ENCODE data around the gene SLC2A4. TPM values are rescaled to one million over a fixed set of nuclear protein-coding genes. Genes with fewer than 3 reads are reported as not detected.
A peak's percentile ranks its signal among the peaks of the same experiment; 100 is the strongest.

SLC2A4 gene
- total and polyA plus RNA-seq, 2 of the 4 experiments (the other 2 are of a cell fraction), result 0.07 TPM; not detected in 1

- H3K9ac ChIP-seq (ENCODE audit: low read depth, low read length), result no peak overlapping the region
- H2BK20ac ChIP-seq (ENCODE audit: low read depth, low read length), result no peak overlapping the region
- TF ChIP-seq SMC3 (IDR thresholded peaks at IDR 0.05; ENCODE audit: low read depth, low read length) (peak; percentile 81), RAD21 (IDR thresholded peaks at IDR 0.05; ENCODE audit: low read length) (peak; percentile 67), BHLHE40 (IDR thresholded peaks at IDR 0.05; ENCODE audit: low read depth, low read length) (no peak), USF2 (IDR thresholded peaks at IDR 0.05; ENCODE audit: low read depth, low read length) (no peak), ELK1 (IDR thresholded peaks at IDR 0.05; ENCODE audit: borderline replicate concordance, low read depth, low read length) (no peak), RCOR1 (IDR thresholded peaks at IDR 0.05; ENCODE audit: insufficient replicate concordance, low read length) (no peak), MAFK (IDR thresholded peaks at IDR 0.05; ENCODE audit: low read depth, low read length) (no peak), CTCF (conservative IDR thresholded peaks at IDR 0.05; ENCODE audit: low read depth, low read length) (peak; percentile 72), CHD1 (IDR thresholded peaks at IDR 0.05; ENCODE audit: low read depth, low read length) (no peak), POLR2A (IDR thresholded peaks at IDR 0.05; ENCODE audit: low read depth, low read length) (no peak), NFE2L2 (IDR thresholded peaks at IDR 0.05; ENCODE audit: low read depth, low read length) (no peak), FOS (IDR thresholded peaks at IDR 0.05; ENCODE audit: low read depth, low read length) (no peak)
- peak overlapping the region; percentile 49 for H2AK5ac ChIP-seq (ENCODE audit: low read depth, low read length)
- H3K23ac ChIP-seq (ENCODE audit: low read depth, low read length), result no peak overlapping the region
- peak overlapping the region; percentile 50 for H2AK9ac ChIP-seq (replicated peaks; ENCODE audit: low read depth, low read length, poor library complexity)
- H3K27me3 ChIP-seq (ENCODE audit: control insufficient read depth, insufficient read depth, low read length), result no peaks in the 10 kb centered on the region
- H3K56ac ChIP-seq (ENCODE audit: extremely low read depth, insufficient read depth, low read length), result no peak overlapping the region
- no peak overlapping the region for H2BK120ac ChIP-seq (ENCODE audit: low read depth, low read length)
- H3K27ac ChIP-seq (ENCODE audit: insufficient read depth, low read length), result no peak overlapping the region
- peak overlapping the region; percentile 70 for H2AFZ ChIP-seq (replicated peaks; ENCODE audit: low read length, poor library complexity)
- in situ Hi-C loops (cut with MboI; ENCODE audit: low sequenced_read_pairs) (no loop called here), intact Hi-C loops (cut with micrococcal nuclease) (loop anchor here (10.0 kb wide), 1 partner anchor 241 kb away; the partner anchor contains the start of gene SENP3), dilution Hi-C loops (cut with HindIII; ENCODE audit: low sequenced_read_pairs, unreplicated experiment) (no loop called here)
- H4K20me1 ChIP-seq (ENCODE audit: insufficient read depth, low read length), result peaks cover 7% of the 10 kb centered on the region
- H3K36me3 ChIP-seq (ENCODE audit: control insufficient read depth, insufficient read depth, low read length), result peaks cover 59% of the 10 kb centered on the region
- H3K4ac ChIP-seq (ENCODE audit: low read depth, low read length), result no peak overlapping the region
- 95% methylated on average over 8 of the region's 39 CpGs; no CpG with 5 or more reads in 1 of the 2 experiments for WGBS, 2 experiments (ENCODE audit: extremely low coverage in 2 of 2, insufficient read length in 1 of 2)
- H4K91ac ChIP-seq (ENCODE audit: insufficient read depth, low read depth, low read length), result no peak overlapping the region
- H3K14ac ChIP-seq (replicated peaks; ENCODE audit: low read depth, low read length), result no peak overlapping the region
- H3K4me1 ChIP-seq (ENCODE audit: control insufficient read depth, insufficient read depth, low read length), result 0 out of 2 replicates have a peak, but pooled peaks cover 2% of the 10 kb centered on the region
- no peak overlapping the region for H4K8ac ChIP-seq (ENCODE audit: low read depth in 2 of 2, low read length in 2 of 2)
- no peak overlapping the region for H2BK15ac ChIP-seq (ENCODE audit: low read depth, low read length)
- H2BK5ac ChIP-seq (ENCODE audit: low read depth, low read length, poor library complexity, severe bottlenecking), result no peak overlapping the region
- H3K4me3 ChIP-seq (ENCODE audit: insufficient read depth, low read depth, low read length), result no peak overlapping the region
- BruUV-seq (replicated peaks), result no TSS peak
- ChIA-PET POLR2A (ENCODE audit: unreplicated experiment) (no interaction called here), CTCF (no interaction called here)
- no peaks in the 10 kb centered on the region for H3K9me3 ChIP-seq (ENCODE audit: control insufficient read depth, insufficient read depth, low read length)
- H4K5ac ChIP-seq (ENCODE audit: low read depth, low read length), result no peak overlapping the region
- H3K9me1 ChIP-seq (ENCODE audit: insufficient read depth, low read length), result peaks cover 6% of the 10 kb centered on the region; the same call in 1 of the 2 replicates
- peak; percentile 62; the same call in 1 of the 2 replicates for ATAC-seq (ENCODE audit: low read depth)
- DNase-seq, result peak; percentile 17
- H3K79me1 ChIP-seq (ENCODE audit: low read depth in 1 of 2, low read length in 2 of 2), result peaks cover 10 to 28% of the 10 kb centered on the region in 2 experiments; a peak in 3 of 4 replicates
- no peak overlapping the region for H3K4me2 ChIP-seq (ENCODE audit: low read depth, low read length)
- H3K18ac ChIP-seq (ENCODE audit: low read depth, low read length), result no peak overlapping the region
These were observed 42.4 kb downstream of the SLC2A4 start for GRCh38 chr17:7323731-7324437.

Measured in IMR-90 (cell line).